Mesenchymal stem cell (in vitro differentiated cells and primary cell): ENCODE data around the gene NRG3.

ENCODE experiments used
- DNase-seq: peaks from one replicate; pipeline ENCODE4 v3.0.0-alpha.2; 2013
- H2AFZ ChIP-seq: one replicate; pipeline ENCODE4 v1.6.1; 2013; ENCODE audit warnings: low read depth, mild to moderate bottlenecking, control low read depth, inconsistent platforms, low read length, moderate library complexity
- H2AK5ac ChIP-seq: 2 replicates; pipeline ENCODE4 v1.6.1; 2013; ENCODE audit warnings: low read length, moderate library complexity, mild to moderate bottlenecking, inconsistent platforms; ENCODE audit not compliant: severe bottlenecking
- H2BK120ac ChIP-seq: one replicate; pipeline ENCODE4 v1.6.1; 2013; ENCODE audit warnings: low read depth, mild to moderate bottlenecking, inconsistent platforms, low read length, moderate library complexity
- H2BK12ac ChIP-seq, 2 experiments: one replicate each; pipeline ENCODE4 v1.6.1; 2013; ENCODE audit warnings: inconsistent platforms in 2 of 2, low read length in 2 of 2, mild to moderate bottlenecking in 2 of 2, moderate library complexity in 2 of 2, control low read depth in 1 of 2
- H2BK15ac ChIP-seq: one replicate; pipeline ENCODE4 v1.6.1; 2013; ENCODE audit warnings: mild to moderate bottlenecking, low read depth, inconsistent platforms; ENCODE audit not compliant: poor library complexity, severe bottlenecking
- H2BK5ac ChIP-seq: 2 replicates; pipeline ENCODE4 v1.6.1; 2013; ENCODE audit warnings: low read depth, mild to moderate bottlenecking, low read length, control low read depth, inconsistent platforms; ENCODE audit not compliant: poor library complexity, severe bottlenecking
- H3K14ac ChIP-seq, 2 experiments: one replicate each; pipeline ENCODE4 v1.6.1; 2013; ENCODE audit warnings: inconsistent platforms in 2 of 2, low read length in 2 of 2, control low read depth in 1 of 2, mild to moderate bottlenecking in 1 of 2, moderate library complexity in 1 of 2
- H3K18ac ChIP-seq, 2 experiments: one replicate each; pipeline ENCODE4 v1.6.1; 2013; ENCODE audit warnings: inconsistent platforms in 2 of 2, low read length in 2 of 2, control low read depth in 1 of 2, low read depth in 1 of 2, mild to moderate bottlenecking in 1 of 2
- H3K23ac ChIP-seq, 2 experiments: one replicate each; pipeline ENCODE4 v1.6.1; 2013; ENCODE audit warnings: inconsistent platforms in 2 of 2, low read length in 2 of 2, mild to moderate bottlenecking in 2 of 2, moderate library complexity in 2 of 2, control low read depth in 1 of 2
- H3K27ac ChIP-seq: 2 replicates; pipeline ENCODE4 v1.5.1; 2013; ENCODE audit warnings: mild to moderate bottlenecking, moderate library complexity, low read length, control low read depth, inconsistent platforms; ENCODE audit not compliant: poor library complexity, severe bottlenecking
- H3K27me3 ChIP-seq, 2 experiments: 2 replicates each; pipeline versions ENCODE4 v1.6.1 to v1.7.0; 2013; ENCODE audit warnings: low read length in 2 of 2, mild to moderate bottlenecking in 2 of 2, moderate library complexity in 2 of 2, control low read depth in 1 of 2, inconsistent platforms in 1 of 2; ENCODE audit not compliant: control insufficient read depth in 1 of 2, insufficient read depth in 1 of 2
- H3K36me3 ChIP-seq, 2 experiments: 2 replicates each; pipeline versions ENCODE4 v1.6.1 to v1.7.0; 2013; ENCODE audit warnings: low read length in 2 of 2, control low read depth in 1 of 2, inconsistent platforms in 1 of 2, low read depth in 1 of 2, mild to moderate bottlenecking in 1 of 2; ENCODE audit not compliant: insufficient read depth in 2 of 2, control insufficient read depth in 1 of 2
- H3K4ac ChIP-seq, 2 experiments: one replicate each; pipeline ENCODE4 v1.6.1; 2013; ENCODE audit warnings: inconsistent platforms in 2 of 2, low read length in 2 of 2, mild to moderate bottlenecking in 2 of 2, moderate library complexity in 2 of 2, control low read depth in 1 of 2, low read depth in 1 of 2
- H3K4me1 ChIP-seq: 2 replicates; pipeline ENCODE4 v1.6.1; 2013; ENCODE audit warnings: low read depth, low read length, control low read depth; ENCODE audit not compliant: control insufficient read depth, insufficient read depth
- H3K4me2 ChIP-seq: 2 replicates; pipeline ENCODE4 v1.6.1; 2013; ENCODE audit warnings: low read length, mild to moderate bottlenecking, inconsistent platforms; ENCODE audit not compliant: poor library complexity, severe bottlenecking
- H3K4me3 ChIP-seq, 2 experiments: 2 replicates each; pipeline versions ENCODE4 v1.5.1 to v1.7.0; 2013; ENCODE audit warnings: low read length in 2 of 2, mild to moderate bottlenecking in 2 of 2, control low read depth in 1 of 2, low read depth in 1 of 2; ENCODE audit not compliant: insufficient read depth in 1 of 2
- H3K79me1 ChIP-seq: replicated peaks from 2 replicates; pipeline ENCODE4 v1.6.1; 2013; ENCODE audit warnings: mild to moderate bottlenecking, control low read depth, low read length, inconsistent platforms; ENCODE audit not compliant: poor library complexity, severe bottlenecking
- H3K9ac ChIP-seq: 2 replicates; pipeline ENCODE4 v1.7.0; 2013; ENCODE audit warnings: mild to moderate bottlenecking, low read length, moderate library complexity
- H3K9me3 ChIP-seq: 2 replicates; pipeline ENCODE4 v1.7.0; 2013; ENCODE audit warnings: mild to moderate bottlenecking, low read length; ENCODE audit not compliant: control insufficient read depth
- H4K8ac ChIP-seq: one replicate; pipeline ENCODE4 v1.6.1; 2013; ENCODE audit warnings: inconsistent platforms, mild to moderate bottlenecking, low read length, moderate library complexity
- H4K91ac ChIP-seq: one replicate; pipeline ENCODE4 v1.6.1; 2013; ENCODE audit warnings: mild to moderate bottlenecking, low read length, inconsistent platforms
- WGBS: methylation state at CpG from one replicate; pipeline ENCODE4 v1.1.7; 2013; ENCODE audit warnings: mixed read lengths; 5-methylcytosine and 5-hydroxymethylcytosine counted together

Gene NRG3

GRCh38 chr10:81886939-81887338 lies 11.9 kb downstream of the NRG3 start:
- no peak overlapping the region for H3K4me2 ChIP-seq
- no peak overlapping the region for H3K14ac ChIP-seq
- no peak overlapping the region for H4K8ac ChIP-seq
- no peak overlapping the region for H2AFZ ChIP-seq
- H2BK15ac ChIP-seq, result no peak overlapping the region
- no peaks in the 10 kb centered on the region for H3K79me1 ChIP-seq
- H3K9me3 ChIP-seq, result no peaks in the 10 kb centered on the region
- no peak overlapping the region for H3K18ac ChIP-seq
- H2AK5ac ChIP-seq, result no peak overlapping the region
- no peak overlapping the region for H2BK120ac ChIP-seq
- no peak overlapping the region for H3K23ac ChIP-seq
- H3K27ac ChIP-seq, result no peak overlapping the region
- no peak overlapping the region for H3K9ac ChIP-seq
- H2BK5ac ChIP-seq, result no peak overlapping the region
- H3K36me3 ChIP-seq, result no peaks in the 10 kb centered on the region
- no peak overlapping the region for H3K4ac ChIP-seq
- DNase-seq, result no peak
- no peaks in the 10 kb centered on the region for H3K27me3 ChIP-seq
- H4K91ac ChIP-seq, result no peak overlapping the region
- H2BK12ac ChIP-seq, result no peak overlapping the region
- no peak overlapping the region for H3K4me3 ChIP-seq
- H3K4me1 ChIP-seq, result no peaks in the 10 kb centered on the region

GRCh38 chr10:81889181-81889769 lies 14.3 kb downstream of the NRG3 start:
- Histone ChIP-seq H2AK5ac (no peak overlapping the region), H3K14ac (no peak overlapping the region), H3K9me3 (no peaks in the 10 kb centered on the region), H2BK120ac (no peak overlapping the region), H3K4me2 (no peak overlapping the region), H3K4me1 (no peaks in the 10 kb centered on the region), H2BK5ac (no peak overlapping the region), H3K4ac (no peak overlapping the region), H2BK12ac (no peak overlapping the region), H3K9ac (no peak overlapping the region), H3K18ac (no peak overlapping the region), H4K8ac (no peak overlapping the region), H2AFZ (no peak overlapping the region), H3K36me3 (no peaks in the 10 kb centered on the region), H2BK15ac (no peak overlapping the region), H3K79me1 (no peaks in the 10 kb centered on the region), H4K91ac (no peak overlapping the region), H3K23ac (no peak overlapping the region), H3K27ac (no peak overlapping the region), H3K27me3 (no peaks in the 10 kb centered on the region), H3K4me3 (no peak overlapping the region)
- WGBS, result 78% methylated on average over 6 of the region's 7 CpGs
- DNase-seq, result no peak

GRCh38 chr10:81894616-81895015 lies 19.6 kb downstream of the NRG3 start:
- Histone ChIP-seq H2BK15ac (no peak overlapping the region), H3K4me1 (no peaks in the 10 kb centered on the region), H3K14ac (peak overlapping the region in 1 of 2 experiments; percentile 39), H3K27ac (no peak overlapping the region), H3K4me3 (no peak overlapping the region), H3K27me3 (no peaks in the 10 kb centered on the region), H3K9ac (no peak overlapping the region), H2BK120ac (no peak overlapping the region), H3K18ac (no peak overlapping the region), H3K4me2 (no peak overlapping the region), H2AFZ (no peak overlapping the region), H3K23ac (no peak overlapping the region), H2BK12ac (no peak overlapping the region), H2AK5ac (no peak overlapping the region), H4K91ac (no peak overlapping the region), H3K9me3 (no peaks in the 10 kb centered on the region), H3K79me1 (no peaks in the 10 kb centered on the region), H3K4ac (no peak overlapping the region), H4K8ac (no peak overlapping the region), H2BK5ac (no peak overlapping the region), H3K36me3 (no peaks in the 10 kb centered on the region)
- 86% methylated on average over 8 of the region's 8 CpGs for WGBS
- DNase-seq, result no peak

GRCh38 chr10:81898518-81898917 lies 23.5 kb downstream of the NRG3 start:
- H2BK12ac ChIP-seq, result no peak overlapping the region
- H3K18ac ChIP-seq, result no peak overlapping the region
- H2BK15ac ChIP-seq, result no peak overlapping the region
- no peak overlapping the region for H3K4me2 ChIP-seq
- no peak overlapping the region for H3K23ac ChIP-seq
- DNase-seq, result no peak
- no peak overlapping the region for H3K14ac ChIP-seq
- H2AFZ ChIP-seq, result no peak overlapping the region
- H2AK5ac ChIP-seq, result no peak overlapping the region
- H4K8ac ChIP-seq, result no peak overlapping the region
- H2BK120ac ChIP-seq, result no peak overlapping the region
- no CpG with 5 or more reads among the region's 1 CpG for WGBS
- H3K79me1 ChIP-seq, result no peaks in the 10 kb centered on the region
- no peak overlapping the region for H4K91ac ChIP-seq
- no peaks in the 10 kb centered on the region for H3K36me3 ChIP-seq
- peaks cover 3% of the 10 kb centered on the region for H3K9me3 ChIP-seq
- no peak overlapping the region for H3K9ac ChIP-seq
- no peaks in the 10 kb centered on the region for H3K4me1 ChIP-seq
- no peaks in the 10 kb centered on the region for H3K27me3 ChIP-seq
- H2BK5ac ChIP-seq, result no peak overlapping the region
- no peak overlapping the region for H3K4ac ChIP-seq
- H3K4me3 ChIP-seq, result no peak overlapping the region
- H3K27ac ChIP-seq, result no peak overlapping the region
